Stimulated activated naive CD8-positive, alpha-beta T cell treated with anti-CD3 and anti-CD28 coated beads, Interleukin-15, amount 100 ng/mL, for 72 hours (primary cell): Measurements from ENCODE around the gene C19orf81.

Experiments used
- ATAC-seq: fragments of 150-1000 bp; cut with Tn5 transposase; 2 replicates; pipeline ENCODE4 v1.10.0; 2021; ENCODE audit warnings: mild to moderate bottlenecking, moderate library complexity
- DNase-seq, 2 donors: peaks; one replicate each; pipeline ENCODE4 v3.0.0; 2021 to 2022
- H3K27ac Mint-ChIP-seq, 2 donors: one replicate each; pipeline ENCODE4 v1.8.0; 2022; ENCODE audit warnings: mild to moderate bottlenecking in 2 of 2, mixed read lengths in 2 of 2, moderate library complexity in 2 of 2
- H3K27me3 Mint-ChIP-seq: one replicate; pipeline ENCODE4 v1.8.0; 2022; ENCODE audit warnings: mixed read lengths
- H3K4me1 Mint-ChIP-seq: one replicate; pipeline ENCODE4 v1.8.0; 2022; ENCODE audit warnings: mild to moderate bottlenecking, mixed read lengths
- H3K4me3 Mint-ChIP-seq, 2 donors: one replicate each; pipeline ENCODE4 v1.8.0; 2022; ENCODE audit warnings: mild to moderate bottlenecking in 2 of 2, mixed read lengths in 2 of 2, moderate library complexity in 1 of 2
- H3K9me3 Mint-ChIP-seq, 2 donors: one replicate each; pipeline ENCODE4 v1.8.0; 2022; ENCODE audit warnings: mixed read lengths in 2 of 2

Gene C19orf81

GRCh38 chr19:50702871-50703829 lies 53.9 kb downstream of the C19orf81 start:
- peaks cover 46% of the 10 kb centered on the region for H3K27me3 Mint-ChIP-seq
- H3K4me3 Mint-ChIP-seq: no peak overlapping the region
- H3K9me3 Mint-ChIP-seq: no peaks in the 10 kb centered on the region
- H3K4me1 Mint-ChIP-seq: peaks cover 24% of the 10 kb centered on the region
- DNase-seq (no peak), ATAC-seq (peak; percentile 9)
- peak overlapping the region in 1 of 2 donors; percentile 48 for H3K27ac Mint-ChIP-seq

GRCh38 chr19:50703915-50704796 lies 54.9 kb downstream of the C19orf81 start:
- H3K27me3 Mint-ChIP-seq: peaks cover 37% of the 10 kb centered on the region

GRCh38 chr19:50705422-50706019 lies 56.3 kb downstream of the C19orf81 start:
- Mint-ChIP-seq H3K9me3 (no peaks in the 10 kb centered on the region), H3K27ac (no peak overlapping the region), H3K4me3 (no peak overlapping the region), H3K27me3 (peaks cover 26% of the 10 kb centered on the region), H3K4me1 (peaks cover 24% of the 10 kb centered on the region)
- peak; percentile 89 for ATAC-seq
- DNase-seq: peak in 1 of 2 donors; percentile 57

More at GRCh38 chr19:50703915-50704796, 54.9 kb downstream of the C19orf81 start:
- H3K4me3 Mint-ChIP-seq: no peak overlapping the region
- no peak overlapping the region for H3K27ac Mint-ChIP-seq
- ATAC-seq: no peak
- no peaks in the 10 kb centered on the region for H3K9me3 Mint-ChIP-seq
- DNase-seq: no peak
- peaks cover 24% of the 10 kb centered on the region for H3K4me1 Mint-ChIP-seq

- DNase-seq (no peak), ATAC-seq (no peak)
- Mint-ChIP-seq H3K4me3 (no peak overlapping the region), H3K27me3 (peaks cover 23% of the 10 kb centered on the region), H3K4me1 (peaks cover 24% of the 10 kb centered on the region), H3K27ac (no peak overlapping the region), H3K9me3 (no peaks in the 10 kb centered on the region)
Measured at GRCh38 chr19:50706387-50706786, 57.1 kb downstream of the C19orf81 start.

- Mint-ChIP-seq H3K27ac (no peak overlapping the region), H3K4me1 (peaks cover 37% of the 10 kb centered on the region), H3K27me3 (peaks cover 15% of the 10 kb centered on the region), H3K4me3 (no peak overlapping the region), H3K9me3 (no peaks in the 10 kb centered on the region)
- no peak for DNase-seq
- ATAC-seq: no peak
Measured at GRCh38 chr19:50708179-50708879, 59.1 kb downstream of the C19orf81 start.
